Measurements from ENCODE around the gene TDRD1. TPM values are rescaled to one million over a fixed set of nuclear protein-coding genes. Genes with fewer than 3 reads are reported as not detected.

TDRD1 gene
- total and polyA plus RNA-seq, 9 of the 15 experiments (the other 6 are each of a cell fraction or from before 2014, with no cell fraction given): not detected

- TF ChIP-seq TRIM25 (IDR thresholded peaks at IDR 0.05; ENCODE audit: borderline replicate concordance): no peak
Measured at GRCh38 chr10:114271779-114272167, 92.6 kb downstream of the TDRD1 start (continued).

- Histone ChIP-seq H3K9ac (ENCODE audit: insufficient read depth in 1 of 2, low read depth in 2 of 2, low read length in 2 of 2) (no peak overlapping the region), H3K36me3 (ENCODE audit: control insufficient read depth, insufficient read depth, low read length) (no peaks in the 10 kb centered on the region), H4K20me1 (replicated peaks; ENCODE audit: control insufficient read depth, insufficient read depth, low read length) (no peaks in the 10 kb centered on the region), H3K4me1 (replicated peaks in 1 of 2; ENCODE audit: control insufficient read depth in 2 of 2, insufficient read depth in 2 of 2, low read length in 2 of 2) (no peaks in the 10 kb centered on the region; a peak in 1 of 5 replicates), H3K4me3 (no peak overlapping the region), H3K27ac (ENCODE audit: extremely low read depth, low read depth, low read length) (no peak overlapping the region), H3K9me3 (replicated peaks; ENCODE audit: control insufficient read depth, insufficient read depth, low read depth, low read length) (no peaks in the 10 kb centered on the region), H3K4me2 (ENCODE audit: insufficient read depth, low read length) (no peak overlapping the region), H3K79me2 (ENCODE audit: control insufficient read depth, insufficient read depth, low read length) (no peaks in the 10 kb centered on the region), H3K27me3 (ENCODE audit: control insufficient read depth in 2 of 2, insufficient read depth in 2 of 2, low read length in 2 of 2) (peaks cover 0 to 2% of the 10 kb centered on the region in 2 experiments; a peak in 1 of 5 replicates), H2AFZ (ENCODE audit: low read depth, low read length) (no peak overlapping the region), H3K9me1 (ENCODE audit: control insufficient read depth, insufficient read depth, low read length) (no peaks in the 10 kb centered on the region)
- no peak for FAIRE-seq
- no peak for DNase-seq (ENCODE audit: extremely low read depth in 1 of 4, low spot score in 3 of 4)
- WGBS (ENCODE audit: insufficient coverage, low coverage, missing lambda C conversion rate): 0% methylated on average over 3 of the region's 6 CpGs
- in situ Hi-C loops (cut with MboI) (no loop called here), intact Hi-C loops (cut with micrococcal nuclease) (no loop called here)
- no TSS peak for BruUV-seq (replicated peaks)
- ATAC-seq: no peak
- ChIA-PET POLR2A (no interaction called here), CTCF (ENCODE audit: low intra/inter-chr PET ratio) (no interaction called here)
- TF ChIP-seq EP300 (IDR thresholded peaks at IDR 0.05; ENCODE audit: low read length): no peak
- no peak for TF ChIP-seq EZH2 (IDR thresholded peaks at IDR 0.05; ENCODE audit: borderline replicate concordance, low read depth, low read length)
- TF ChIP-seq ZFX (CRISPR knock-in tag; IDR thresholded peaks at IDR 0.05): no peak
- TF ChIP-seq ZNF764 (CRISPR knock-in tag; IDR thresholded peaks at IDR 0.05; ENCODE audit: low read depth): no peak
- no peak for TF ChIP-seq ATF6 (CRISPR knock-in tag; IDR thresholded peaks at IDR 0.05)
- TF ChIP-seq ZNF140 (CRISPR knock-in tag; IDR thresholded peaks at IDR 0.05): no peak
- no peak for TF ChIP-seq RERE (CRISPR knock-in tag; IDR thresholded peaks at IDR 0.05; ENCODE audit: borderline replicate concordance)
- TF ChIP-seq NBN (IDR thresholded peaks at IDR 0.05; ENCODE audit: low read depth): no peak
- no peak for TF ChIP-seq EP400 (IDR thresholded peaks at IDR 0.05)
- no peak for TF ChIP-seq ZBTB1 (CRISPR knock-in tag; IDR thresholded peaks at IDR 0.05; ENCODE audit: borderline replicate concordance, low read depth)
- no peak for TF ChIP-seq NCOA6 (IDR thresholded peaks at IDR 0.05)
Measured at GRCh38 chr10:114272696-114273095, 93.5 kb downstream of the TDRD1 start.
